Neural progenitor cell (in vitro differentiated cells): ENCODE measurements around the gene SERTM1.

Experiments
- CTCF ChIP-seq: fragments of 200-600 bp; sonication (generic); IDR thresholded peaks from 2 replicates; pipeline ENCODE4 v1.5.1; 2017; ENCODE audit warnings: antibody characterized with exemption, mild to moderate bottlenecking
- EZH2phosphoT487 ChIP-seq: fragments of 200-600 bp; sonication (generic); IDR thresholded peaks from 2 replicates; pipeline ENCODE4 v1.6.1; 2017; ENCODE audit warnings: antibody characterized with exemption

GRCh38 chr13:36717017-36717416, 43.2 kb downstream of the SERTM1 start:
- no peak for TF ChIP-seq CTCF
- no peak for TF ChIP-seq EZH2phosphoT487
